ENCODE measurements around the gene TFPI. TPM values are rescaled to one million over a fixed set of nuclear protein-coding genes. Genes with fewer than 3 reads are reported as not detected.

The TFPI gene
- 4.2 TPM in 2 replicates for total RNA-seq (2013; cell fraction: nucleolus; rRNA removed)
- 0.17 and 0.60 TPM in 2 replicates for total RNA-seq (2014; rRNA removed)
- 0.18 and 0.37 TPM in 2 replicates for total RNA-seq (2014; rRNA removed; fragmentation: Illumina TruSeq; extraction: Trizol)
- total RNA-seq (2021), result 0.29 and 0.41 TPM in 2 replicates
- not detected for polyA plus RNA-seq (2011; ENCODE audit: low read depth)
- 0.07 and 0.29 TPM in 2 replicates for polyA plus RNA-seq (2011; rRNA removed)
- polyA plus RNA-seq (2011; cell fraction: cytosol; rRNA removed), result 0.10 TPM in 1 of 2 replicates, not detected in the other
- 0.03 and 0.04 TPM in 2 replicates for polyA plus RNA-seq (2011; cell fraction: nucleus; rRNA removed)
- polyA plus RNA-seq (2012), result 0.15 and 0.23 TPM in 2 replicates
- polyA plus RNA-seq (2014; fragmentation: Illumina TruSeq; extraction: Trizol), result 0.40 and 2.3 TPM in 2 replicates
- under 1 TPM; 0.42 to 0.53 TPM for polyA plus RNA-seq (2014; fragmentation: Nextera tagmentation; extraction: Ambion mirVana)
- 0.04 and 0.59 TPM in 2 replicates for polyA plus RNA-seq (2014; rRNA removed)
- under 1 TPM; 0.27 to 0.29 TPM for polyA plus RNA-seq (2016; fragmentation: Nextera tagmentation; extraction: Ambion mirVana)
- polyA minus RNA-seq (2011; rRNA and poly(A)+ RNA removed), result 0.10 and 0.44 TPM in 2 replicates
- polyA minus RNA-seq (2011; cell fraction: cytosol; rRNA and poly(A)+ RNA removed), result 1.5 TPM in 1 of 2 replicates, not detected in the other
- 0.10 and 0.24 TPM in 2 replicates for polyA minus RNA-seq (2011; cell fraction: nucleus; rRNA and poly(A)+ RNA removed)
- percentile 30 among the genes with signal in this experiment for Bru-seq, nascent RNA
- BruChase-seq, experiment 1, labeled RNA remaining after a 6-hour chase, result percentile 27 among the genes with signal in this experiment
- percentile 27 among the genes with signal in this experiment for BruChase-seq, experiment 2, labeled RNA remaining after a 2-hour chase
- long read RNA-seq, experiment 1, partial matches to known transcripts, result 0 of 2 reads
- long read RNA-seq, experiment 1, other reads (novel, unspliced or antisense), result 2 of 2 reads
- long read RNA-seq, experiment 2, partial matches to known transcripts, result 2 of 9 reads
- long read RNA-seq, experiment 2, other reads (novel, unspliced or antisense), result 3 of 9 reads

- Histone ChIP-seq H3K4me2 (ENCODE audit: control insufficient read depth, insufficient read depth) (no peak within 1 kb of the TSS), H3K4me1 (ENCODE audit: control insufficient read depth, insufficient read depth, low read length) (no peaks in the 10 kb centered on the region), H3K9me3 (replicated peaks; ENCODE audit: control insufficient read depth, insufficient read depth, low read length) (no peaks in the 10 kb centered on the region), H2AFZ (ENCODE audit: control insufficient read depth, low read depth, low read length) (no peak within 1 kb of the TSS), H3K27me3 (replicated peaks in 1 of 2; ENCODE audit: control insufficient read depth in 2 of 2, insufficient read depth in 2 of 2, low read length in 1 of 2) (no peaks in the 10 kb centered on the region), H3K79me2 (ENCODE audit: control insufficient read depth, insufficient read depth, low read length) (no peaks in the 10 kb centered on the region), H3K9ac (ENCODE audit: control insufficient read depth, insufficient read depth, low read length) (no peak within 1 kb of the TSS), H3K4me3 (no peak within 1 kb of the TSS), H3K27ac (ENCODE audit: control insufficient read depth, insufficient read depth) (no peak within 1 kb of the TSS), H4K20me1 (ENCODE audit: control insufficient read depth, insufficient read depth) (no peaks in the 10 kb centered on the region), H3K36me3 (ENCODE audit: control insufficient read depth in 2 of 2, insufficient read depth in 2 of 2, low read length in 1 of 2) (no peaks in the 10 kb centered on the region)
- DNase-seq (ENCODE audit: low read depth, low spot score), result no peak
- TF ChIP-seq ASH2L (IDR thresholded peaks at IDR 0.05; ENCODE audit: borderline replicate concordance, low read depth) (no peak), CEBPB (IDR thresholded peaks at IDR 0.05; ENCODE audit: borderline replicate concordance in 1 of 2, low read depth in 2 of 2, low read length in 2 of 2) (no peak), GABPA (IDR thresholded peaks at IDR 0.05; ENCODE audit: low read depth) (no peak)
- 4% methylated on average over 9 of the region's 9 CpGs for WGBS (ENCODE audit: insufficient coverage, insufficient replicate concordance, low lambda C conversion rate, missing lambda C conversion rate)
- in situ Hi-C loops (cut with MboI) (no loop called here), intact Hi-C loops (cut with micrococcal nuclease; ENCODE audit: unreplicated experiment) (no loop called here)
- CTCF ChIA-PET, result interaction anchor here (1.0 to 2.9 kb wide), 4 partner anchors 10 to 55 kb away, joined by 3 to 18 read pairs (median 4); no protein-coding TSS in a partner anchor
- ATAC-seq, result peak; percentile 60
- POLR2A ChIA-PET, result interaction anchor here (0.6 kb wide), 2 partner anchors 248 to 964 kb away, joined by 3 to 7 read pairs; partner anchors contain the start of gene ITGAV
- no TSS peak for BruUV-seq (replicated peaks)
- RAD21 ChIA-PET (ENCODE audit: unreplicated experiment), result interaction anchor here (0.6 to 1.1 kb wide), 5 partner anchors 14 to 54 kb away, joined by 3 to 6 read pairs (median 3); no protein-coding TSS in a partner anchor
- SMC1A ChIA-PET (ENCODE audit: uncharacterized antibody, unreplicated experiment), result interaction anchor here (1.0 to 2.2 kb wide), 8 partner anchors 10 to 54 kb away, joined by 3 to 13 read pairs (median 4); no protein-coding TSS in a partner anchor
- FAIRE-seq, result no peak
Observed at GRCh38 chr2:187554011-187554703, at the start of gene TFPI. Gene TFPI (minus strand): TSS chr2:187554435. CDS start chr2:187503768, 50,667 bp downstream.

Data from GM12878 (cell line).